Mesenchymal stem cell (in vitro differentiated cells and primary cell): ENCODE measurements around the gene MT2A.
"Not testable (repeated sequence)": the region's sequence is repeated elsewhere in the genome, so short reads cannot be mapped to it uniquely, and the experiment has no call there.

Experiments
- DNase-seq: peaks from one replicate; pipeline ENCODE4 v3.0.0-alpha.2; 2013
- H2AFZ ChIP-seq: one replicate; pipeline ENCODE4 v1.6.1; 2013; ENCODE audit warnings: low read depth, mild to moderate bottlenecking, control low read depth, inconsistent platforms, low read length, moderate library complexity
- H2AK5ac ChIP-seq: 2 replicates; pipeline ENCODE4 v1.6.1; 2013; ENCODE audit warnings: low read length, moderate library complexity, mild to moderate bottlenecking, inconsistent platforms; ENCODE audit not compliant: severe bottlenecking
- H2BK120ac ChIP-seq: one replicate; pipeline ENCODE4 v1.6.1; 2013; ENCODE audit warnings: low read depth, mild to moderate bottlenecking, inconsistent platforms, low read length, moderate library complexity
- H2BK12ac ChIP-seq, 2 experiments: one replicate each; pipeline ENCODE4 v1.6.1; 2013; ENCODE audit warnings: inconsistent platforms in 2 of 2, low read length in 2 of 2, mild to moderate bottlenecking in 2 of 2, moderate library complexity in 2 of 2, control low read depth in 1 of 2
- H2BK15ac ChIP-seq: one replicate; pipeline ENCODE4 v1.6.1; 2013; ENCODE audit warnings: mild to moderate bottlenecking, low read depth, inconsistent platforms; ENCODE audit not compliant: poor library complexity, severe bottlenecking
- H2BK5ac ChIP-seq: 2 replicates; pipeline ENCODE4 v1.6.1; 2013; ENCODE audit warnings: low read depth, mild to moderate bottlenecking, low read length, control low read depth, inconsistent platforms; ENCODE audit not compliant: poor library complexity, severe bottlenecking
- H3K14ac ChIP-seq, 2 experiments: one replicate each; pipeline ENCODE4 v1.6.1; 2013; ENCODE audit warnings: inconsistent platforms in 2 of 2, low read length in 2 of 2, control low read depth in 1 of 2, mild to moderate bottlenecking in 1 of 2, moderate library complexity in 1 of 2
- H3K18ac ChIP-seq, 2 experiments: one replicate each; pipeline ENCODE4 v1.6.1; 2013; ENCODE audit warnings: inconsistent platforms in 2 of 2, low read length in 2 of 2, control low read depth in 1 of 2, low read depth in 1 of 2, mild to moderate bottlenecking in 1 of 2
- H3K23ac ChIP-seq, 2 experiments: one replicate each; pipeline ENCODE4 v1.6.1; 2013; ENCODE audit warnings: inconsistent platforms in 2 of 2, low read length in 2 of 2, mild to moderate bottlenecking in 2 of 2, moderate library complexity in 2 of 2, control low read depth in 1 of 2
- H3K27ac ChIP-seq: 2 replicates; pipeline ENCODE4 v1.5.1; 2013; ENCODE audit warnings: mild to moderate bottlenecking, moderate library complexity, low read length, control low read depth, inconsistent platforms; ENCODE audit not compliant: poor library complexity, severe bottlenecking
- H3K27me3 ChIP-seq, 2 experiments: 2 replicates each; pipeline versions ENCODE4 v1.6.1 to v1.7.0; 2013; ENCODE audit warnings: low read length in 2 of 2, mild to moderate bottlenecking in 2 of 2, moderate library complexity in 2 of 2, control low read depth in 1 of 2, inconsistent platforms in 1 of 2; ENCODE audit not compliant: control insufficient read depth in 1 of 2, insufficient read depth in 1 of 2
- H3K36me3 ChIP-seq, 2 experiments: 2 replicates each; pipeline versions ENCODE4 v1.6.1 to v1.7.0; 2013; ENCODE audit warnings: low read length in 2 of 2, control low read depth in 1 of 2, inconsistent platforms in 1 of 2, low read depth in 1 of 2, mild to moderate bottlenecking in 1 of 2; ENCODE audit not compliant: insufficient read depth in 2 of 2, control insufficient read depth in 1 of 2
- H3K4ac ChIP-seq, 2 experiments: one replicate each; pipeline ENCODE4 v1.6.1; 2013; ENCODE audit warnings: inconsistent platforms in 2 of 2, low read length in 2 of 2, mild to moderate bottlenecking in 2 of 2, moderate library complexity in 2 of 2, control low read depth in 1 of 2, low read depth in 1 of 2
- H3K4me1 ChIP-seq: 2 replicates; pipeline ENCODE4 v1.6.1; 2013; ENCODE audit warnings: low read depth, low read length, control low read depth; ENCODE audit not compliant: control insufficient read depth, insufficient read depth
- H3K4me2 ChIP-seq: 2 replicates; pipeline ENCODE4 v1.6.1; 2013; ENCODE audit warnings: low read length, mild to moderate bottlenecking, inconsistent platforms; ENCODE audit not compliant: poor library complexity, severe bottlenecking
- H3K4me3 ChIP-seq, 2 experiments: 2 replicates each; pipeline versions ENCODE4 v1.5.1 to v1.7.0; 2013; ENCODE audit warnings: low read length in 2 of 2, mild to moderate bottlenecking in 2 of 2, control low read depth in 1 of 2, low read depth in 1 of 2; ENCODE audit not compliant: insufficient read depth in 1 of 2
- H3K79me1 ChIP-seq: replicated peaks from 2 replicates; pipeline ENCODE4 v1.6.1; 2013; ENCODE audit warnings: mild to moderate bottlenecking, control low read depth, low read length, inconsistent platforms; ENCODE audit not compliant: poor library complexity, severe bottlenecking
- H3K9ac ChIP-seq: 2 replicates; pipeline ENCODE4 v1.7.0; 2013; ENCODE audit warnings: mild to moderate bottlenecking, low read length, moderate library complexity
- H3K9me3 ChIP-seq: 2 replicates; pipeline ENCODE4 v1.7.0; 2013; ENCODE audit warnings: mild to moderate bottlenecking, low read length; ENCODE audit not compliant: control insufficient read depth
- H4K8ac ChIP-seq: one replicate; pipeline ENCODE4 v1.6.1; 2013; ENCODE audit warnings: inconsistent platforms, mild to moderate bottlenecking, low read length, moderate library complexity
- H4K91ac ChIP-seq: one replicate; pipeline ENCODE4 v1.6.1; 2013; ENCODE audit warnings: mild to moderate bottlenecking, low read length, inconsistent platforms
- WGBS: methylation state at CpG from one replicate; pipeline ENCODE4 v1.1.7; 2013; ENCODE audit warnings: mixed read lengths; 5-methylcytosine and 5-hydroxymethylcytosine counted together

Gene MT2A

DNA sequence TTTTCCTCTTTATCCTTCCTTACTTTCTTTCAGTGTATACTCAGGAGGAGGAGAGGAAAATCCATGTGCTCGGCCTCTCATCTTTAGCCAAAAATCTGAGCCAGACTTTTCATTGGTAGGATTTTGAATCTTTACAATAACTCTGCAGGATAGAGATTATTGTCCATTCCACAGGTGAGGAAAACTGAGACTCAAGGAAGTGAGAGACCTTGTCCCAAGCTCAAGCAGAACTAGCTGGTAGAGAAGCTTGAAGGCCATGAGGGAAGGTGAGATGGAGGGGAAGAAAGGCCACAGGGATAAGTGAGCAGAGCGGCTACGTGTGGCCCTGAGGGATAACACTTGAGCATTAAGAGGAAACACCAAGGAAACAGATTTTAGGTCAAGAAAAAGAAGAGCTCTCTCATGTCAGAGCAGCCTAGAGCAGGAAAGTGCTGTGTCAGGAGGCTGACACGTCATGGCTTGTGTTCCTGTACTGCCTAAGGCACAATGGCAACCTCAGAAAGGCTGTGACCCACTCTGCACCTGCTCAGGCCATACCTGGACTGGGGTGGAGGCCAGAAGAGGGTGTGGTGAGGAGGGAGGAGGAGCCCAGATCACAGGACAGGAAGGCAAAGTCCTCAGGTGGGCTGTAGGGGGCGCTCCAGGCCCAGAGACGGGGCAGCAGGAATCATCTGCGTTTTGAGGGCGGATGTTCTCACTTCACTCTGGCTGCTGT lies 31.6 kb upstream of the MT2A start:
- Histone ChIP-seq H2BK15ac (no peak overlapping the region), H2BK120ac (no peak overlapping the region), H3K4me3 (no peak overlapping the region), H3K18ac (no peak overlapping the region), H3K9ac (no peak overlapping the region), H2AK5ac (no peak overlapping the region), H2BK5ac (no peak overlapping the region), H3K4me2 (no peak overlapping the region), H3K27ac (no peak overlapping the region), H3K79me1 (no peaks in the 10 kb centered on the region), H3K14ac (no peak overlapping the region), H3K36me3 (no peaks in the 10 kb centered on the region), H2BK12ac (no peak overlapping the region), H4K91ac (no peak overlapping the region), H3K4me1 (no peaks in the 10 kb centered on the region), H3K4ac (no peak overlapping the region), H4K8ac (no peak overlapping the region), H2AFZ (no peak overlapping the region), H3K9me3 (no peaks in the 10 kb centered on the region), H3K23ac (no peak overlapping the region), H3K27me3 (no peaks in the 10 kb centered on the region)
- 25% methylated on average over 7 of the region's 8 CpGs for WGBS
- DNase-seq: peak; percentile 57

GRCh38 chr16:56577300-56577625 lies 31.1 kb upstream of the MT2A start:
- 87% methylated on average over 4 of the region's 4 CpGs for WGBS
- Histone ChIP-seq H4K91ac (no peak overlapping the region), H3K27me3 (no peaks in the 10 kb centered on the region)

DNA sequence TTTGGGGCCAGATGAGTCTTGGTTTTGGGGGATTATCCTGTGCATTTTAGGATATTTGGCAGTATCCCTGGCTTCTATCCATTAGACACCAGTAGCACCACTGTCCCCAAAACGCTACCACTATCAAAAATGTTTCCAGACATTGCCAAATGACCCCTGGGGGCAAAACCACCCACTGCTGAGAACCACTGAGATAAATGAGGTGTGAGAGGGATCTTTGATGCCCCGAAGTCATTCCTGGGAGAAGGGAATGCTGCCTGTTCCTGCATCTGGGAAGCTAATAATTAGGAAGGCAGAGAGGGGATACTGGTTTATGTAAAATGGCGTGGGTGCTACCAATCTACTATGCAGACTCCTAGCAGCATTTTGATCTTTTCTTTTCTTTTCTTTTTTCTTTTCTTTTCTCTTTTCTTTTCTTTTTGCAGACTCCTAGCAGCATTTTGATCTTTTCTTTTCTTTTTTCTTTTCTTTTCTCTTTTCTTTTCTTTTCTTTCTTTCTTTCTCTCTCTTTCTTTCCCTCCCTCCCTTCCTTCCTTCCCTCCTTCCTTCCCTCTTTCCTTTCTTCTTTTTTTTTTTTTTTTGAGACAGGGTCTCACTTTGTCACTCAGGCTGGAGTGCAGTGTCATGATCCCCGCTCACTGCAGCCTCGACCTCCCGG lies 27.9 kb upstream of the MT2A start:
- no peak overlapping the region for H3K4me2 ChIP-seq
- peaks cover 15 to 19% of the 10 kb centered on the region in 2 experiments for H3K27me3 ChIP-seq
- H3K9ac ChIP-seq: no peak overlapping the region
- H2BK5ac ChIP-seq: no peak overlapping the region
- no peak overlapping the region for H2BK15ac ChIP-seq
- H2BK12ac ChIP-seq: no peak overlapping the region
- H3K14ac ChIP-seq: no peak overlapping the region
- no peak overlapping the region for H3K23ac ChIP-seq
- H3K79me1 ChIP-seq: no peaks in the 10 kb centered on the region
- no peak overlapping the region for H2AK5ac ChIP-seq
- H4K91ac ChIP-seq: no peak overlapping the region
- no peak for DNase-seq
- no peak overlapping the region for H2AFZ ChIP-seq
- H3K4me3 ChIP-seq: no peak overlapping the region
- H3K27ac ChIP-seq: no peak overlapping the region
- H3K4ac ChIP-seq: no peak overlapping the region
- H4K8ac ChIP-seq: no peak overlapping the region
- H3K9me3 ChIP-seq: no peaks in the 10 kb centered on the region
- no peak overlapping the region for H2BK120ac ChIP-seq
- no peaks in the 10 kb centered on the region for H3K36me3 ChIP-seq
- H3K18ac ChIP-seq: no peak overlapping the region
- H3K4me1 ChIP-seq: no peaks in the 10 kb centered on the region
- 67% methylated on average over 5 of the region's 6 CpGs for WGBS

More at GRCh38 chr16:56577300-56577625, 31.1 kb upstream of the MT2A start:
- H2AK5ac ChIP-seq: no peak overlapping the region
- H3K36me3 ChIP-seq: no peaks in the 10 kb centered on the region
- no peak overlapping the region for H2BK120ac ChIP-seq
- no peak overlapping the region for H3K27ac ChIP-seq
- H2BK12ac ChIP-seq: no peak overlapping the region
- H3K4me3 ChIP-seq: no peak overlapping the region
- H3K79me1 ChIP-seq: no peaks in the 10 kb centered on the region
- no peak overlapping the region for H3K18ac ChIP-seq
- no peak for DNase-seq
- H3K4me2 ChIP-seq: no peak overlapping the region
- no peak overlapping the region for H2BK15ac ChIP-seq
- H2AFZ ChIP-seq: no peak overlapping the region
- no peak overlapping the region for H3K14ac ChIP-seq
- no peaks in the 10 kb centered on the region for H3K9me3 ChIP-seq
- no peak overlapping the region for H4K8ac ChIP-seq
- no peak overlapping the region for H3K23ac ChIP-seq
- H3K4ac ChIP-seq: no peak overlapping the region
- no peak overlapping the region for H3K9ac ChIP-seq
- no peak overlapping the region for H2BK5ac ChIP-seq
- H3K4me1 ChIP-seq: no peaks in the 10 kb centered on the region

GRCh38 chr16:56582911-56583310 lies 25.5 kb upstream of the MT2A start:
- H2BK15ac ChIP-seq, H3K4me2 ChIP-seq, H3K4ac ChIP-seq, H3K4me1 ChIP-seq, H3K79me1 ChIP-seq, H2BK5ac ChIP-seq, DNase-seq, H4K91ac ChIP-seq, H4K8ac ChIP-seq, H3K9ac ChIP-seq, H3K18ac ChIP-seq, H3K4me3 ChIP-seq, H2AFZ ChIP-seq, H2BK120ac ChIP-seq, H2BK12ac ChIP-seq, H3K14ac ChIP-seq, H3K23ac ChIP-seq, H3K9me3 ChIP-seq, H2AK5ac ChIP-seq, H3K27ac ChIP-seq, H3K36me3 ChIP-seq: not testable (repeated sequence)
- peaks cover 36 to 40% of the 10 kb centered on the region in 2 experiments for H3K27me3 ChIP-seq
- WGBS: 100% methylated on average over 2 of the region's 2 CpGs
